ENCODE results near the gene TRMT13.
"Not testable (repeated sequence)": the region's sequence is repeated elsewhere in the genome, so short reads cannot be mapped to it uniquely, and the experiment has no call there.

TRMT13 gene

GRCh38 chr1:100164702-100165101, 31.7 kb downstream of the TRMT13 start:
- no peak for DNase-seq

DNA sequence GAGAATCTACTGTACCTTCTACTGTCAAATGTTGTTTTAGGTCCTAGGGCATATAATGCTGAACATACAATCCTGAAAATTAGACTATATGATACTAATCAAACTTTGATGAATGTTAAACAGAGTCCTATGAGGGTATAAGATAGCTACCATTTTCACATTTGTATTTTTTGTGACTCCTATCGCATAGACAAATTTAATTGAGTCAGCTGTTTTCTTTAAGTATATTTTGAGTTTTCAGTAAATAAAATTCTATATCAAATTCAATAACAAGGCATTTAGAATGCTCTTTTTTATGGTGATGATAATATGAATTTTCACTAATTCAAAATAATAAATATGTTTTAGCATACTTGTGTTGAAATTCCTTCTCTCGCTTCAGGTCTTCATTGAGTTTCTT, 35.1 kb downstream of the TRMT13 start:
- DNase-seq, result no peak

DNA sequence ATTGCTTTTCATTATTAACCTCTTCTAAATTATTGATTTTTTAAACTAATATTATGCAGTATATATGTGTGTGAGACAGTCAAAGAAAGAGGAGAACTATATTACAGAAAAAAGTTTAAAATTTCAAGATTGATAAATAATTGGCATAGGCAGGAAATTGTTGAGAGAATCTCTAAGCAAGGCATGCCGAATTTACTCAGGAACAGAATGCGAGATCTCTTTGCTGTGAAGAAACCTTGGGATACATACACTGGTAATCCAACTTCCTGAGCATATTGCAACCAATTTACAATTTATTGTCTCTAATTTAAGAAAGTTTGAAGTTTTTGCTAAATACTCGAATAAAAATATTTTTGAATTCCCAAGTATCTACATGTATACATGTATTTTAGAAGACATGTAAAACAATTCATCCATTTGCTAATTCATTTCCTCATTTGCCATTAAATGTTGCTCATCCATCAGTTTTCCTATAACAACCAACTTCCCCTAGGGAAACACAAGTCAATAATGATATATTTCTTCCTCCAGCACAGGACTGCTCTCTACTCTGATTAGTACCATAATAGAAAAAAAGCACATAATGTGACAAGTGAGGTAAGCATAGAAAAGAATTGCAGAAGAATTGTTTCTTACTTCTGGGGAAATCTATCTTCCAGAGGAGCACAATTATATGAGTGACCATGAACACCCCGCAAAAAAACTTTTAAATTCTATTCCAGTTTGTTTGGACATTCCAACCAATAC, 44.5 kb downstream of the TRMT13 start:
- no peak for DNase-seq

- no peak for DNase-seq
Observed at GRCh38 chr1:100178091-100178490, 45.1 kb downstream of the TRMT13 start, which contains the start of gene LRRC39. LRRC39 (minus strand) TSS chr1:100178256; CDS start chr1:100168516, 9,740 bp downstream.

DNA sequence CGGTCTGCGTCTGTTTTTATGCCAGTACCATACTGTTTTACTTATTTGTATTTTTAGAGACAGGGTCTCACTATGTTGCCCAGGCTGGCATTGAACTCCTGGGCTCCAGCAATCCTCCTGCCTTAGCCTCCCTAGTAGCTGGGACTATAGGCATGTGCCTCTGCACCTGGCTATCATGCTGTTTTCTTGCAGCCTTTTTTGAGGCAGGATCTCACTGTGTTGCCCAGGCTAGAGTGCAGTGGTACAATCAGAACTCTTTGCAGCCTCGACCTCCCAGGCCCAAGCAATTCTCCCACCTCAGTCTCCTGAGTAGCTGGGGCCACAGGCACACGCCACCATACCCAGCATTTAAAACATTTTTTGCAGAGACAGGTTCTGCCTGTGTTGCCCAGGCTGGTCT, 50.4 kb downstream of the TRMT13 start:
- DNase-seq, result no peak

- no peak for DNase-seq
Observed at GRCh38 chr1:100184536-100184935, 51.6 kb downstream of the TRMT13 start.

- DNase-seq, result no peak
Observed at GRCh38 chr1:100187912-100188311, 54.9 kb downstream of the TRMT13 start.

DNA sequence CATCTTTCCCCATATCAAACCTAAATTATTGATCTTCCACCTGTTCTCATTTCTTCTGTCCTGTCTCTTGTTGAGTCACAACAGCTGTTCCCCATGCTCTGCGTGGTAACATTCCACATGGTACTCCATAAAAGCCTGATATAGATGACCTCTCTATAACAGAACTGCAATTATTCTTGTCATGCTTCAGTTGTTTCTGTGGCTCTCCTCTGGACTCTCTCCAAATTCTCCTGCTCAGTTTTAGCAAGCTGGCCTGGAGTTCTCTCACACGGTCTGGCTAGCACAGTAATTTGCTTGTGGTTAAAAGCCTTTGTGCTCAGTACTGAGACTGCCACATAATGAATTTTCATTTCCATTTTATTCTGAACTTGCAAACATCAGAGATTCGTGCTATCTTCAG, 55.7 kb downstream of the TRMT13 start:
- DNase-seq, result no peak

DNA sequence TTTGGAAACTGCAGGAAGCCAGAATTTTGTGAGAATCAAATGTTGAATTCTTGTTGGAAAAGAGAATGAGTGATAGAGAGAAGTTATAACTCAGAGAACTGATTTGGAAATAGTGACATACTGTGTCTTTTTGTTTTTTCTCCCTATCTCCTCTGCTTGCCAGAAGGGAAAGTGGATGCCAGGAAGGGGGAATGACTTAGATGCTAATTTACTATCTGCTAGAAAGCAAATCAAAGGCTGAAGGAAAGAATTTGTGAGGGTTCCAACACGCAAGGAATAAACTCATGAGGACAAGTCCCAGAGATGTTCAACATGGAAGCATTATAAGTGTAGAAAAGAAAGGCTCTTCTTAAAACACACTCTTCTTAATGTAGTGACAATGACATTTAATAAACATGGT, 65.6 kb downstream of the TRMT13 start:
- no peak for DNase-seq

DNA sequence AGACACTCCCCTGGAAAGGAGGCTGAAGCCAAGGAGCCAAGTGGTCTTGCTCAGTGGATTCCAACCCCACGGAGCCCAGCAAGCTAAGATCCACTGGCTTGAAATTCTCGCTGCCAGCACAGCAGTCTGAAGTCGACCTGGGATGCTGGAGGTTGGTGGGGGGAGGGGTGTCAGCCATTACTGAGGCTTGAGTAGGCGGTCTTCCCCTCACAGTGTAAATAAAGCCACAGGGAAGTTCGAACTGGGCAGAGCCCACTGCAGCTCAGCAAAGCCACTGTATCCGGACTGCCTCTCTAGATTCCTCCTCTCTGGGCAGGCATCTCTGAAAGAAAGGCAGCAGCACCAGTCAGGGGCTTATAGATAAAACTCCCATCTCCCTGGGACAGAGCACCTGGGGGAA, 67.1 kb downstream of the TRMT13 start:
- not testable (repeated sequence) for DNase-seq
